BJ (cell line): Measurements from ENCODE around the gene THAP4. TPM values are rescaled to one million over a fixed set of nuclear protein-coding genes. Genes with fewer than 3 reads are reported as not detected.
A peak's percentile ranks its signal among the peaks of the same experiment; 100 is the strongest.
"Not testable (repeated sequence)": the region's sequence is repeated elsewhere in the genome, so short reads cannot be mapped to it uniquely, and the experiment has no call there.

Experiments used
- CTCF ChIA-PET: fragments of 350-600 bp; formaldehyde crosslinking; extraction: SDS; loops from one replicate; lab custom pipeline; 2021; ENCODE audit warnings: antibody characterized with exemption, inconsistent platforms; lab: Yijun Ruan, JAX
- POLR2A ChIA-PET: fragments of 300-600 bp; sonication (Branson Sonifier 250); formaldehyde crosslinking; extraction: SDS; loops from one replicate; lab custom pipeline; 2021; ENCODE audit warnings: antibody characterized with exemption; lab: Charles Lee
- DNase-seq: peaks from one replicate; pipeline ENCODE4 v3.0.0-alpha.2; 2011; ENCODE audit warnings: low read depth
- H3K27me3 ChIP-seq: 2 replicates; pipeline ENCODE4 v1.6.0; 2011; ENCODE audit warnings: low read length; ENCODE audit not compliant: control insufficient read depth, insufficient read depth
- H3K36me3 ChIP-seq: 2 replicates; pipeline ENCODE4 v1.5.1; 2011; ENCODE audit warnings: low read length; ENCODE audit not compliant: control insufficient read depth, insufficient read depth
- H3K4me3 ChIP-seq: 2 replicates; pipeline ENCODE4 v1.5.1; 2011; ENCODE audit warnings: low read depth, mild to moderate bottlenecking, control low read depth, low read length
- CTCF ChIP-seq: IDR thresholded peaks from 2 replicates; pipeline ENCODE4 v1.5.1; 2011; ENCODE audit warnings: low read depth, mild to moderate bottlenecking, control low read depth, inconsistent platforms, low read length, moderate library complexity; ENCODE audit not compliant: insufficient read depth
- polyA plus RNA-seq: library from polyadenylated mRNA; depleted of rRNA; stranded (reverse); fragments of >200 nt; gene quantifications from 2 replicates; pipeline ENCODE4 v1.2.3, GENCODE V29; 2011

THAP4 gene
- polyA plus RNA-seq, 1 experiment, result 50.4 TPM

DNA sequence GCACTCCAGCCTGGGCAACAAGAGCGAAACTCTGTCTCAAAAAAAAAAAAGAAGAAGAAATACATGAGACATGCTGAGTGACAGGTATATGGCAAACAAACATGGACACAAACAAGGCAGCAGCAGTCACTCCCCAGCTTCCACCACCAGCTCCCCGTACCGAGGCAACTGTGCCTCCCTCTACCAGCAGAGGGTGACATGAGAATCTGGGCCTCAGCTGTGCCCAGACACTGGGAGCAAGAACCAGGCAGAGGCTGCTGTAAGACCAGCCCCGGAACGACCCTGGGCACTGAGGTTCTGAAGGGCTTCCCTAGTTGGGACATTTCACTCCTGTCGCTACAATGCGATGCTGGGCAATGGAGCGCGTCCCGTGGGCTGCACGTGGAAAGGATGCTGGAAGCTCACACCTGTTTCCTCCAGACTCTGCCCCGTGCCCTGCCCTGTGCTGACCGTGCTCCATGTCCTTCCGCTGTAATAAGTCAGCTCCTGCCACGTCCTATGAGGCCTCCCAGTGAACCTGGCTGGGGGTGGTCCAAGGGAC lies 41.3 kb downstream of the THAP4 start:
- H3K36me3 ChIP-seq, result peaks cover 5% of the 10 kb centered on the region
- TF ChIP-seq CTCF, result peak; percentile 50
- no peak for DNase-seq
- H3K27me3 ChIP-seq, result no peaks in the 10 kb centered on the region
- no peak overlapping the region for H3K4me3 ChIP-seq
- POLR2A ChIA-PET, result interaction anchor here (0.7 kb wide), 1 partner anchor 204 kb away, joined by 7 read pairs; no protein-coding TSS in a partner anchor
- CTCF ChIA-PET, result interaction anchor here (1.0 kb wide), 1 partner anchor 58 kb away, joined by 4 read pairs; no protein-coding TSS in a partner anchor

- Histone ChIP-seq H3K36me3 (peaks cover 5% of the 10 kb centered on the region), H3K4me3 (no peak overlapping the region), H3K27me3 (no peaks in the 10 kb centered on the region)
- DNase-seq, result no peak
- CTCF ChIA-PET, result no interaction called here
- TF ChIP-seq CTCF, result no peak
- POLR2A ChIA-PET, result no interaction called here
Observed at GRCh38 chr2:241593271-241593670, 43.7 kb downstream of the THAP4 start.

- peaks cover 3% of the 10 kb centered on the region; the same call in 1 of the 2 replicates for H3K36me3 ChIP-seq
- ChIA-PET CTCF (interaction anchor here (0.8 to 1.1 kb wide), 2 partner anchors 21 to 26 kb away, joined by 3 read pairs; no protein-coding TSS in a partner anchor), POLR2A (no interaction called here)
- H3K4me3 ChIP-seq, result no peak overlapping the region
- no peaks in the 10 kb centered on the region for H3K27me3 ChIP-seq
- no peak for DNase-seq
- no peak for TF ChIP-seq CTCF
Observed at GRCh38 chr2:241592126-241592845, 44.7 kb downstream of the THAP4 start.

GRCh38 chr2:241590496-241591455 lies 46.2 kb downstream of the THAP4 start:
- CTCF ChIA-PET, result interaction anchor here (0.6 to 0.9 kb wide), 2 partner anchors 7 to 75 kb away, joined by 3 read pairs; no protein-coding TSS in a partner anchor
- POLR2A ChIA-PET, result interaction anchor here (0.6 kb wide), 1 partner anchor 16 kb away, joined by 6 read pairs; no protein-coding TSS in a partner anchor

GRCh38 chr2:241589863-241590262 lies 47.1 kb downstream of the THAP4 start:
- POLR2A ChIA-PET, DNase-seq, H3K36me3 ChIP-seq, H3K4me3 ChIP-seq, H3K27me3 ChIP-seq: not testable (repeated sequence)
- CTCF ChIA-PET, result interaction anchor here (0.6 to 1.0 kb wide), 3 partner anchors 8 to 74 kb away, joined by 3 read pairs; no protein-coding TSS in a partner anchor

More at GRCh38 chr2:241590496-241591455, 46.2 kb downstream of the THAP4 start:
- not testable (repeated sequence) for DNase-seq, H3K4me3 ChIP-seq, H3K27me3 ChIP-seq, H3K36me3 ChIP-seq
